Glutamatergic neuron (in vitro differentiated cells): Measurements from ENCODE around the gene CCDC201. TPM values are rescaled to one million over a fixed set of nuclear protein-coding genes. Genes with fewer than 3 reads are reported as not detected.

ENCODE experiments used
- DNase-seq: peaks from one replicate; pipeline ENCODE4 v3.0.0; 2022
- H3K27ac Mint-ChIP-seq: one replicate; pipeline ENCODE4 v1.8.0; 2020; ENCODE audit warnings: mild to moderate bottlenecking, mixed read lengths, inconsistent platforms; ENCODE audit not compliant: unreplicated experiment
- H3K27me3 Mint-ChIP-seq: one replicate; pipeline ENCODE4 v1.8.0; 2020; ENCODE audit warnings: mild to moderate bottlenecking, moderate library complexity, mixed read lengths, inconsistent platforms; ENCODE audit not compliant: unreplicated experiment
- H3K36me3 Mint-ChIP-seq: one replicate; pipeline ENCODE4 v1.8.0; 2020; ENCODE audit warnings: mild to moderate bottlenecking, mixed read lengths, inconsistent platforms; ENCODE audit not compliant: unreplicated experiment
- H3K4me1 Mint-ChIP-seq: one replicate; pipeline ENCODE4 v1.8.0; 2020; ENCODE audit warnings: mild to moderate bottlenecking, low read depth, mixed read lengths, inconsistent platforms; ENCODE audit not compliant: unreplicated experiment
- H3K4me3 Mint-ChIP-seq: one replicate; pipeline ENCODE4 v1.8.0; 2020; ENCODE audit warnings: mild to moderate bottlenecking, mixed read lengths, inconsistent platforms; ENCODE audit not compliant: unreplicated experiment
- H3K9me3 Mint-ChIP-seq: one replicate; pipeline ENCODE4 v1.8.0; 2020; ENCODE audit warnings: mild to moderate bottlenecking, moderate library complexity, mixed read lengths, inconsistent platforms; ENCODE audit not compliant: unreplicated experiment
- total RNA-seq: library from RNA; stranded (reverse); fragmentation: NEBNext Ultra II Directional; extraction: Animal tissue kit (Norgen Biotek cat#: 25700); gene quantifications from one replicate; pipeline ENCODE4 v1.2.1, GENCODE V29; 2021; ENCODE audit not compliant: unreplicated experiment
- TF ChIP-seq, protein P1 (sequence below): fragments of 200-600 bp; sonication (generic); IDR thresholded peaks from one replicate; pipeline ENCODE4 v1.5.0; 2021; ENCODE audit not compliant: partially characterized antibody, unreplicated experiment

CCDC201 gene
- total RNA-seq, 1 donor from 2014 or later: not detected

GRCh38 chr7:45884136-45884535 lies 11.3 kb upstream of the CCDC201 start:
- Mint-ChIP-seq H3K27ac (no peak overlapping the region), H3K27me3 (peaks cover 6% of the 10 kb centered on the region), H3K36me3 (peaks cover 7% of the 10 kb centered on the region), H3K4me3 (no peak overlapping the region), H3K9me3 (peaks cover 8% of the 10 kb centered on the region), H3K4me1 (peaks cover 6% of the 10 kb centered on the region)
- TF ChIP-seq, protein P1, sequence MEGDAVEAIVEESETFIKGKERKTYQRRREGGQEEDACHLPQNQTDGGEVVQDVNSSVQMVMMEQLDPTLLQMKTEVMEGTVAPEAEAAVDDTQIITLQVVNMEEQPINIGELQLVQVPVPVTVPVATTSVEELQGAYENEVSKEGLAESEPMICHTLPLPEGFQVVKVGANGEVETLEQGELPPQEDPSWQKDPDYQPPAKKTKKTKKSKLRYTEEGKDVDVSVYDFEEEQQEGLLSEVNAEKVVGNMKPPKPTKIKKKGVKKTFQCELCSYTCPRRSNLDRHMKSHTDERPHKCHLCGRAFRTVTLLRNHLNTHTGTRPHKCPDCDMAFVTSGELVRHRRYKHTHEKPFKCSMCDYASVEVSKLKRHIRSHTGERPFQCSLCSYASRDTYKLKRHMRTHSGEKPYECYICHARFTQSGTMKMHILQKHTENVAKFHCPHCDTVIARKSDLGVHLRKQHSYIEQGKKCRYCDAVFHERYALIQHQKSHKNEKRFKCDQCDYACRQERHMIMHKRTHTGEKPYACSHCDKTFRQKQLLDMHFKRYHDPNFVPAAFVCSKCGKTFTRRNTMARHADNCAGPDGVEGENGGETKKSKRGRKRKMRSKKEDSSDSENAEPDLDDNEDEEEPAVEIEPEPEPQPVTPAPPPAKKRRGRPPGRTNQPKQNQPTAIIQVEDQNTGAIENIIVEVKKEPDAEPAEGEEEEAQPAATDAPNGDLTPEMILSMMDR: no peak
- no peak for DNase-seq

DNA sequence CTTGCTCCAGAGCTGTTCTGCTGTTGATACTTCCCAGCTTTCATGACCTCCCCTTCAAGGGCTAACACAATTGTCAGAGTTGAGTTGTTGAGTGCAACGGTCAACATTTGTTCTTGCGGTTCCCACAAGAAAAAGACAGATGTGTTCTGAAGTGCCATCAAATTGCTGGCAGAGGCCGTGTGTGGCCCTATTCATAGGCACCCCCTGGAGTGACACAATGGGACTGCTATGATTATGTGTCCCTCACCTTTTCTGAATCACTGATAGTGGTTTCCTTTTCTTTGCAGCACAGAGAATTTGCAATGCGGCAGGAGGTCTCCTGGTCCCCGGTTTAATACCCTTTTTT lies 9.6 kb upstream of the CCDC201 start:
- DNase-seq: no peak
- Mint-ChIP-seq H3K9me3 (no peaks in the 10 kb centered on the region), H3K4me3 (no peak overlapping the region), H3K27me3 (peaks cover 1% of the 10 kb centered on the region), H3K36me3 (peaks cover 17% of the 10 kb centered on the region), H3K4me1 (no peaks in the 10 kb centered on the region), H3K27ac (no peak overlapping the region)
- TF ChIP-seq, protein P1: no peak

GRCh38 chr7:45881759-45882464 lies 9.0 kb upstream of the CCDC201 start:
- TF ChIP-seq, protein P1: no peak
- H3K27me3 Mint-ChIP-seq: peaks cover 1% of the 10 kb centered on the region
- no peaks in the 10 kb centered on the region for H3K4me1 Mint-ChIP-seq

GRCh38 chr7:45881280-45881758 lies 8.4 kb upstream of the CCDC201 start:
- peaks cover 18% of the 10 kb centered on the region for H3K36me3 Mint-ChIP-seq
- H3K27me3 Mint-ChIP-seq: peaks cover 1% of the 10 kb centered on the region

More at GRCh38 chr7:45881759-45882464, 9.0 kb upstream of the CCDC201 start:
- H3K9me3 Mint-ChIP-seq: no peaks in the 10 kb centered on the region
- DNase-seq: no peak
- H3K36me3 Mint-ChIP-seq: peaks cover 20% of the 10 kb centered on the region
- H3K27ac Mint-ChIP-seq: no peak overlapping the region
- no peak overlapping the region for H3K4me3 Mint-ChIP-seq

GRCh38 chr7:45880433-45880860 lies 7.6 kb upstream of the CCDC201 start:
- H3K9me3 Mint-ChIP-seq: peaks cover 2% of the 10 kb centered on the region
- no peak overlapping the region for H3K27ac Mint-ChIP-seq
- H3K36me3 Mint-ChIP-seq: peaks cover 18% of the 10 kb centered on the region
- no peaks in the 10 kb centered on the region for H3K4me1 Mint-ChIP-seq
- TF ChIP-seq, protein P1: no peak
- peaks cover 1% of the 10 kb centered on the region for H3K27me3 Mint-ChIP-seq
- no peak for DNase-seq
- no peak overlapping the region for H3K4me3 Mint-ChIP-seq

More at GRCh38 chr7:45881280-45881758, 8.4 kb upstream of the CCDC201 start:
- no peaks in the 10 kb centered on the region for H3K4me1 Mint-ChIP-seq
- H3K27ac Mint-ChIP-seq: no peak overlapping the region
- TF ChIP-seq, protein P1: no peak
- DNase-seq: no peak
- no peak overlapping the region for H3K4me3 Mint-ChIP-seq
- H3K9me3 Mint-ChIP-seq: no peaks in the 10 kb centered on the region
